Activated CD4-positive, alpha-beta T cell treated with anti-CD3 and anti-CD28 coated beads, Interleukin-2, amount 50 U/mL, for 1 hour (primary cell): ENCODE measurements around the gene RARB.

Experiments
- DNase-seq: peaks from one replicate; pipeline ENCODE4 v3.0.0-alpha.2; 2020

The RARB gene

DNA sequence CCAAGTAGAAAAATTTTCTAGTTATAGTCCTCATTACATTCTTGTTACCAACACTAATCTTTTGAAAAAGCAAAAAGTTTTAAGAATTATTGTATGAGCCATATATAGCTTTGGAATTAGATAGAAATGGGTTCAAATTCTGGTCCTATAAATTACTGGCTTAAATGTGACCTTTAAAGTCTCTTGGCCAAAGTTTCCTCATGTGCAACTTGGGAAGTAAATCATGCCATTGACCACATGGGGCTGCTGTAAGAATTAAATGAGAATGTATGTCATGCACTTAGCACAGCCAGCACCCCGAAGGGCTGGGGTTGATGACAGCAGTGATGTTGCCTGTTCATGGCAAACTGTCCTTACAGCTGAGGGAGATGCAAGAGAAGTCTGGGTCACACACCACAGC lies 128.4 kb downstream of the RARB start:
- no peak for DNase-seq

DNA sequence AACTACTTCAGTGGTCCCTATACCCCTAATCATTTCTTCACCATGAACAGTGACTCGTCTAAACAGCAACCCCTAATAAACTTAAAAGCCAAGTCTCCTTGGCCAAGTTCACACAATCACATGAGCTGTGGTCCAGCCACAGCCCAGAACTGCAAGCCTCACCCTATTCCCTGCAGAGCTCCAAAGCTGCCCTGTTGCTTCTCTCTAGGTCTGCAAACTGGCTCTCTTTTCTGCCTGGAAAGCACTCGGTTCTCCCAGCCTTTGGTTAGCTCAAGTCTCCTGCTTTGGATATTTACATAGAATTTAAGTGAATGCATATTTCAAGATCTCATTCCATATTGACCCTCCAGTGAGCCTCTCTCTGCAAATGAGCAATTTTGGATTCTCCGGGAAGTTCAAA lies 129.6 kb downstream of the RARB start:
- no peak for DNase-seq

DNA sequence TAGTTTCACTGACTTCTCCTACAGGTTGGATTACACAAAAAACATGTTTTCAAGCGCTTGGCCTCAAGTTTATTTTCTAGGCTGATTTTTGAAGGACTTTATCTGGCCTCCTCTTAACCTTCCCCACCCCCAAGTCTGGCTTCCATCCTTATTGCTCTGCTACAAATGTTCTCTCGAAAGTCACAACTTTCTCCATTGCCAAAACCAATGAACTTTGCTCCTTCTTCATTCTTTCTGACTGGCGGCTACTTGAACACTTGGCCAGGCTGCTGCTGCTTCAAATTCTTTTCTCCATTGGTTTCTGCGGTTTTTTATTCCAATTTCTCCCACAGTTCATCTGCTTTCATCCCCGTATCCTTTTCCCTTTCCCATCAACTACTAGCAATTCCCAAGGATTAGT lies 130.1 kb downstream of the RARB start:
- DNase-seq, result no peak

DNA sequence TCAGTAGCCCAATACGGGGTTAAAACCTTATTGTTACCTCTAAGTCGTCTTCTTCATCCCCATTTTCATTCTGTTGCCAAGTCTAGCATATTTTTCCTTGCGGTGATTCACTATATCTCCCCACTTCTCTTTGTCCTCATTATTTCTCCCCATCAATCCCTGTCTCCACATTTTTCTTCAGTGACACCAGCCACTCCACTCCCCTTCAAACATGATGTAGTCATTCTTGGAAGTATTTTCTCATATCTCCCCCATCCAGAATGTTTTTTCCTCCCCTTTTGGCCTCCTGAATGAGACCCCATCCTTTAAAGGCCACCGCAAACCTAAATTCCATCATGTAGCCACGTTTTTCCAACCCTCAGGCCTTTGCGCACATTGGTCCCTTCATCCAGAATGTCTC lies 130.7 kb downstream of the RARB start:
- DNase-seq, result no peak

DNA sequence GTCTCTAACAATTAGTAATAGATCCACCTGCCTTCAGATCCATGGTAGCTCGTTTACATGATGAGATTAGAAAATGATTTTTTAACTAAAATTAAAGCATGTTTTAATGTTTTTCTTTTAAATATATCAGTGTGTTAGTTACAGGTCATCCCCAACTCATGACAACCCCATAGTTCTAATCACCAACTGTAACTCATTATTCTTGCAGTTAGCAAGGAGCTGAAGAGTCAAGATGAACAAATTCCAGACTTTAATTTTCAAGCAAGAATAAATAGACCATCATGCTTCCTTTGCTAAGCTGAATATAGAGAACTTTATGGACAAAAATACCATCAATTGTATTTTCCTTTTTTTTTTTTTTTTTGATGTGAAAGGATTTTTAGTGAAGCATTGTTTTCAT lies 135.5 kb downstream of the RARB start:
- DNase-seq, result no peak

DNA sequence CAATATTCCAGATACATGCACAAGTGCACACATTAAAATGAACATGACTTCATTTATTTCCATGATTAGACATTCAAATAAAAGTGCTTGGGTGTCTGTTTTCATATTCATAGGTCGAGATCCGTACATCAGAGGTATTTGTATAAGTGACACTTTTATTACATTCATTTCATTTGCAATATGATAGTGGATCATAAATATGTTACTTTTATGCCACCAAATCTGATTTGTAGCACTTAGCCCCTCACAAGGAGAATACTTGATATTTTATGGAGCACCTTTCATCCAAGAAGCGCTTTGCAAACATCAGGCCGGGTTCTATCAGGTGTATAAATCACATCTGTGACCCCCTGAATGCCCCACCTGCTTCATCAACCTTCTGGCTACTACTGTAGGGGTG lies 136.0 kb downstream of the RARB start:
- DNase-seq, result no peak

DNA sequence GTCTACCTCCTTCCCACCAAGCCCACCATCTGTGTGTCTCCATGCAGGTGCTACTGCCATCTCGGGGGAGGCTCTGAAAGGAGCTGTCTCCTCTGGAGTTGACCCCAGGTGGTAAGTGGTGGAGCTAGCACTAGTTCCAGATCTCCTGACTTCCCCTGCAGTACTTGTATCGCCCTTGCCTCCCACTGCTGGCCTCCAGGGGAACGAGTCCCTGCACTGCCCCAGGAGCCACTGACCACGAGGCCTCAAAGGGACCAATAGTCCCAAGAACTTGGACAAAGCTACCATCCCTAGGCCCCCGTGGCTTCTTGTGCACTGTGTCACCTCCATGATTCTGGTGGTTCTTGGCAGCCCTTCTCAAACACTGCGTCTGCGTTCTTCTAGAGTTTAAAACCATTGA lies 137.7 kb downstream of the RARB start:
- DNase-seq, result no peak

DNA sequence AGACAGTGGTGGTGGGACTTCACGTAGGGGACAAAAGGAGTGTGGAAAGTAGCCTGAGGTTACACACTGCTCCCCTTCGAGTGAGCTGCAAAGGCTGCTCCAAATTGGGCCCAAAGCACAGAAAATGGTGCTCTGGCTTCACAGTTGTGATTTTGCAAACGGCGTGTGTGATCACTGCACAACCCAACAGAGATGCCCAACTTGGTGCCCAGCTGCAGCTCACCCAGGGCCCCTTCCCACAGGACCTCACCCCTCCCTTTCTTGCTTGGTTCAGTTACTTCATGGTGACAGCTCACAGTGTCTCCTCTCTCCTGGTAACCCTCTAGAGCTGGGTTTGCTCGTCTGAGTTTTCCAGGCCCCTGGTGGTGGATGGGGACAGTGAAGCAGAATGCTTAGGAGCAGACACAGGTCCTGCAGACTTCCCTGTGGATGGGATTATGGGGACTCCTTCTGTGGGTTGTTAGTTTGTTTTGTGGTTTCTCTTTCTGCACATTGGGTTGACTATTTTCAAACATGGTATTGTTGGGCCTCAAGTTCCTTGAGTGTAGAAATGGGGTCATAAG lies 138.4 kb downstream of the RARB start:
- no peak for DNase-seq

DNA sequence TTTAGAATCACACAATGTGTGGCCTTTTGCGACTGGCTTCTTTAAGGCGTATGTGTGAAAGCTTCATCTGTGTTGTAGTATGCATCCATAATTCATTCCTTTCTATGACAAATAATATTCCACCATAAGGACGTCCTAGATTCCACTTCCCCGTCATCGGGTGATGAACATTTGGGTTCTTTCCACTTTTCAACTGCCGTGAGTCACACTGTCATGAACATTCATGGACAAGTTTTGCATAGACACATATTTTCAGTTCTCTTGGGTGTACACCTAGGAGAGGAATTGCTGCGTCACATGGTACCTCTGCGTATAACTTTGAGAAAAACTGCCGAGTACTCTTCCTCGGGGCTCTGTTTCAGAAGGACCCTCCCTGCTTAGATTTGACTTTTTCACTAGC lies 139.3 kb downstream of the RARB start:
- DNase-seq, result no peak

DNA sequence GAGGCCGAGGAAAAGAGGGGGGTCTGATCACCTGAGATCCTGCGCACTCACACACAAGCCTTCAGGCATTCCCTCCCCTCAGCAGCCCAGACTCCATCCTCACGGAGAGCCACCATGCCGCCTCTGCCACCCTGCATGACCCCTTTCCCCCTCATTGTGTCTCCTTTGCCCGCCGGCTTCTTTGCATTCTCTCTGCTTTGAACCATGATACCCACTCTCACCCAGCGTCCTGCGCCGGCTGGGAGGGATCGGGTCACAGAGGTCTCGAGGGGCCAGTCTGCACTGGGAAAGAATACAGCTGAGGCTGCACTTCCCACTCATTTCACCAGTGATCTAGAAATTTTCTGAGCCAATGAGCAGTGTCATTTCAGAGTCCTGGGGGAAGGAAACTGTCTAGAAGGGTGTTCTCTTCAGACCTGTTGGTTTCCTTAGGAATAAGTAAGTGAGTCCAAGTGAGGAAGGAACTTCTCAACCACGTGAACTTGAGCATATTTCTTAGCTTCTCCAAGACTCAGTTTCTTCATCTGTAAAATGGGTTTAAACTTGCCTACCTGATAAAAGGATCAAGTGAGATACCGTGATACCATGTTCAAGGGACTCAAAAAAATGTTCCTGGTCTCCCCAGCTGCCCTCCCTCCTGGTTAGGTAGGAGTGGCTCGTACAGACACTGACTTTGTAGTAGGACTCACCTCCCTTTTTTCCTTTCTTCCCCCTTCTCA lies 139.9 kb downstream of the RARB start:
- DNase-seq, result no peak

DNA sequence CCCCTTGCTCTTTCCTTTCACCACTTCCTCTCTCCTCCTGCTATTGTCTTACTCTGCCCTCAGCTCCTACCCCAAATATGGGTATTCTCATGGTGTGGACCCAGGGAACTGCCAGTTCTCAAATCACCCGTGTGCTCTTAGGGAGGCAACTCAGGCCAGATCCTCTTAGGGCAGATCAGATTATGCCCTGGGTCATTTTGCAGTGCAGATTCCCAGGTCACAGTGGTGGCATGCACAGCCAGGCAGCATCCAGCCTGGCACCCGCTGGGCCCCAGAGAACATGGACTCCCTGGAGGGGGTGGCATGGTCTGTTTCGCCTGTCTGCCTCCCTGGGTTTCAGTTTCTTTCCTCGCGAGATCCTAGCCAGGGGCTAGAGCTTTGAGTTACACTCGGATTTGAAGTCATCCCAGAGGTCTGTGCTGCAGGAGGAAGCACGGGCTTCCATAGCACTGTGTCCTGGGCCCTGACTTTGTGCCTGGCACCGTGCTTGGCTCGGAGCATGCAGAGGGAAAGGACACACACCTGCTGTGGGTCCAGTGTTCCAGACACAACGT lies 140.5 kb downstream of the RARB start:
- DNase-seq, result no peak

DNA sequence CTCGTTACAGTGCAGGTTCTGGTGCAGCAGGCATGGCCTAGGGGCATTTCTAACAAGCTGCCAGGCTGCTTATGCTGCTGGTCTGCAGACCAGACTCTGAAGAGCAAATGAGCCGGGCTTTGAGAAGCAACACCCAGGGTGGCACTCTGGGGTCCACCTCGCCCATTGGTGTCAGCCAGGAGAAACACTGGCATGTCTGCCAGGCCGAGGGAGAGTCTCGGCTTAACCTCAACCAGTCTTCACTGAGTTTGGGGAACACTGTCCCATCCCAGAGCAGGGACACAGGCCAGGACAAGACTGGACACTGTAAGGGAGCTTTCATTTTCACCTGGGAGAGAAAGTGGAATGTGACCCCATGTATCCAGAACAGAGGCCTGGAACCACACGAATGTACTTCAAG lies 143.2 kb downstream of the RARB start:
- DNase-seq, result no peak

DNA sequence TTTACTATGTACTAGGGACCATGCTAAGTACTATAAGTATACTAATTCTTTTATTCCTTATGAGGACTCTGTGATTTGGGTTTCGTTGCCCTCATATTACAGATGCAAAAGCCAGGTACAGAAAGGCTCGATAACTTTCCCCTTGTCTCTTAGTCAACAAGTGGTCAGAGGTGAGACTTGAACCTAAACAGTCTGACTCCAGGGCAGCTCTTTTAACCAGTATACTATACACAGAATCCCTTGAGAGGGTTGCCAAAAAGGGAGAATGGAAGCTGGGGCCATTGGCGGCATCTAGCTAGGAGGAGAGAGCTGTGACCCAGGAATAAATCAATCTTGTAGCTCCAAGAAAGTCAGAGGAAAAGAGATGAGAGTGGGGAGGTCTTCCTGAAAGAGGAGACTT lies 144.3 kb downstream of the RARB start:
- DNase-seq, result no peak

DNA sequence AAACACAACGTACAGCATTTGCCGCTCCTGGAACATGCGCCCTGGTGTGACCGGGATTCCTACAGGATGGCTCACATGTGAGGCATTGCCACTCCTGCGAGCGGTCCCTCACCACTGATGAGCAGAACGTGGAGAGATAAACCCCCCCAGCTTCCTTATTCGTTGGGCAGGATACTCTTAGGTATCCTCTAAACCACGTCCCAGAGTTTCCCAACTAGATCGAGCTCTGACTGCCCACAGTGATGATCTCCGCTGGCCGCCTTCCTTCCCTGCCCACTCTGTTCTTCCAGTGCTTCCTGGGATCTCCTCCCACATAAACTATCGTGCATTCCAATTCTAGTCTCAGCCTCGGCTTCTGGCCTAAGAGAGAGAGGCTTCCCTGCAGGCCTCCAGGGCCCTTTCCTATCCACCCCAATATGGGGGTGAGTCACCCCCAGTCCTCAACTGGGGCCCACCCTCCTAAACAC lies 144.9 kb downstream of the RARB start:
- no peak for DNase-seq

DNA sequence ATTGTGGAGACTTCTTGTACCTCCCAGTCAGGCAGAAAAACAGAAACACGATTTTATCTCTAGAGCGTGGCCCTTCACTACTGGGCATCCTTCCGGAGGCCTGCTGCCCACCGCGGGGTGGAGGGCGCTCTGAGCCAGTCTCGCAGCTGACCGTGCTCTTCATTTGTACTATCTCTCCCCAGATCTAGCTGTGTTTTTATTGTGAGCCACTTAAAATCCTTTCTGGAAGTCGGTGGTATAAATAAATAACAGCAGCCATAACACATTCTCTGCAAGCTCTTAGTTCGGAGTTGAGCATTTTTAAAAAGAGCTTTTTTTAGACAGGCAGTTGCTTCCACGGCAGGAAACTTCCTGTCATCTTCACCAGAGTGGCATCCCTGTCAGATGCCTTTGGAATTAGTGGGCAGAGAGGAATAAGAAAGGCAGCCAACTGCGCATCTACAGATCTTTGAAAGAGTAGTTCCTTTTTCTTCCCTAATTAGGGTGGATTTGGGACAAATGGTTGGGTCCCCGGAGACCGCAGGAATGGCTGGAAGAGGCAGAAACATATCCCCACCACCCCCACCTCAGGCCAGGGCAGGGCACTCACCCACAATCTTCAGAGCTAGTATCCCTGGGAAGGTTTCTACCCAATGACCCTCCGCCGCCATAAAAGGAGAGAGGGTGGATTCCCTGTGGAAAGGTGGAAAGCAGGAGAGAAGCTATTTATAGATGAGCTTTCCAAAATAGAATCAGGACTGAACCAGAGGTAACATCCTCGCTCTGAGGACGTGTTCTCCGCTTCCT lies 145.5 kb downstream of the RARB start:
- no peak for DNase-seq

DNA sequence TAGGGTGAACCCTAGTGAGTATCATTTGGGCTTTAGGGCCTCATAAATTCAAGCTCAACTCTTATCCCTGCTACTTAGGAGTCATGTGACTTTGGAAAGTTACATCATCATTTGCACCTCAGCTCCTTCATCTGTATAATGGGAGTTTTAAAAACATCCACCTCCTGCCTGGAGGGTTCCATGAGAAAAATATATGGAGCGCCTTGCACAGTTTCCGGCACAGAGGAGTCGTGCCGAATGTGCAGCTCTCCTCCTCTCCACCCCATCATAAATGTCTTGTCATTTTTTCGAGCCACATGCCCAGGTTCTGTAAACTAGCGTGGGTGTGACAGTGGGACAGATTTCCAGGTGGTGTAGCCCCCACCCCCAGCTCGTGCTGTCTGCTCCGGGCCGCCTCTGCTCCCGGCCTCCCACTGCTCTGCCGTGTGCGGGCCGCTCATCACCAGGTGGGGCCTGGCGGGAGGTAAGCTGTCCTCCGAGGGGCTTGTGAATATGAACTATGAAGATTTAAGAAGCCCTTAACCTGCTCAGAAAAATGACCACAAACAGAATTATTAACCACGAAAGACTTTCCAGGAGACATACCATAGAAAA lies 146.2 kb downstream of the RARB start:
- DNase-seq, result no peak

DNA sequence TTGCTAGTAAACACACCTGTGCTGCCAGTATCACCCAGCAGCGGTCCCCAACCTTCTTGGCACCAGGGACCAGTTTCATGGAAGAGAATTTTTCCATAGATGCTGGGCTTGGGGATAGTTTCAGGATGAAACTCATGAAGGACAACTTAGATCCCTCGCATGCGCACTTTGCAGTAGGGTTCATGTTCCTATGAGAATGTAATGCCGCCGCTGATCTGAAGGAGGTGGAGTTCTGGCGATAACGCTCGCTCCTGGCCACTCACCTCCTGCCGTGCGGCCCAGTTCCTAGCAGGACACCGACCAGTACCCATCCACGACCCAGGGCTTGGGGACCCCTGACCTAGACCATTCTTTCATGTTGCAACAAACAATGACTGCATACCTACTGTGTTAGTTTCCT lies 146.9 kb downstream of the RARB start:
- DNase-seq, result no peak

DNA sequence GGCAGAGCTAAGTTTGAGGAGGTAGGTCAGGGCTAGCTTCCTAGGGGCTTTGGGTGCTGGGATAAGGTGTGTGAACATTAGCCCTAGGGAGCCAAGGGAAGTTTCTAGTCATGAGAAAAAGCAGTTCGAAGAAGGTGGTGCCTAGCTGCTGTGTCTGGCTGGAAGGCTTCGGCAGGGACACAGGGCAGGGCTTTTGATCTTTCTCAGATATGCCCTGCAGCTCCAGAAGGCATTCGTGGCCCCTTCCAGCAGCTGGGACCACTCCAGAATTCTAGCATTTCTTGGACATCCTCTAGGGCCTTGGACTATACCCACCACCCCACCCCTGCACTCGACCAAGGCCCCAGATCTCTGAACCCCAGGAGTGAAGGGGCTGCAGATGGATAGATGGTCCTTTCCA lies 148.1 kb downstream of the RARB start:
- DNase-seq, result no peak

DNA sequence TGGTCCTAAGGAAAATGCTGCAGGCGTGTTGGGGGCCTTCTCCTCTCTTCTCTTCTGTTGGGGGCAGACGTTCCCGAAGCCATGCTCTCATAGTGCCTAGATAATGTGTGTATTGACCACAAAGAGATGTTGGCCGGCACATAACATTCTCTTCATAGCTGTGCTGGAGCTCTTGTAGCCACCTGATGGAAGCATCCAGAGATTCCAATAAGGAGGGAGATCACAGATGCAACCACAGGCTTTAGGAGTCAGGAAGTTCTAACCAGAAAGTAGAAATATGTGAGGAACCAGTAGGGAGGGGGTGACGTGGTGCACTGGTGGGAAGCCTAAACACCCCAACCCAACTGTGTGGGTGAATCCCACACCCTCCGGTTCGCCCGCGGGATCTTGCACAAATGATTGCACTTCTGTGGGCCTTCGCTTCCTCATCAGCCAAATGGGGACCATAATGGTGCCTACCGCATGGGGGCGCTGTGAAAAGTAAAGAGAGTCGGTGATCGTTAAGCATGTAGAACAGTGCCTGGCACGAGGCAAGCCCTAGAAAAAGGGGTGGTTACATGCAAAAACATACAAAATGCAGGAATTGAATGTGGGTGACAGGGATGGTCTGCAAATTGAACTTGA lies 148.9 kb downstream of the RARB start:
- DNase-seq, result no peak

DNA sequence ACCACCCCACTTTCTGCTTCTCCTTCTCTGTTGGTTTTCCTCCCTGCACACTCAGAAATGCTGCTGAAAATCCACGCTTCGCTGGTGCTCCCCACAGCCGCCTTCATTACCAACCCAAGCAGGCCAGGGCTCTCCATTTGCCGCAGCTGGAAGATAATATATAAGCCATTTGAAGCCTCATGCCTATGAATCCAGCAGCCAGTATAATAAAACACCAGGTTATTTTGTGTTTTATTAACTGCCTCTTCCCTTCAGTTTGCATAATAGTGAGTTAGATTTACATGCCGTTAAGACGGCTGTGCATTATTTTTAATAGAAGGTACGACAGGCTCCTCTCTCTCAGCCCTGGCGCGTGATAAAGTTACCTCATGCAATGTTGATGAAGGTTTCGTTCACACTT lies 150.0 kb downstream of the RARB start:
- no peak for DNase-seq

DNA sequence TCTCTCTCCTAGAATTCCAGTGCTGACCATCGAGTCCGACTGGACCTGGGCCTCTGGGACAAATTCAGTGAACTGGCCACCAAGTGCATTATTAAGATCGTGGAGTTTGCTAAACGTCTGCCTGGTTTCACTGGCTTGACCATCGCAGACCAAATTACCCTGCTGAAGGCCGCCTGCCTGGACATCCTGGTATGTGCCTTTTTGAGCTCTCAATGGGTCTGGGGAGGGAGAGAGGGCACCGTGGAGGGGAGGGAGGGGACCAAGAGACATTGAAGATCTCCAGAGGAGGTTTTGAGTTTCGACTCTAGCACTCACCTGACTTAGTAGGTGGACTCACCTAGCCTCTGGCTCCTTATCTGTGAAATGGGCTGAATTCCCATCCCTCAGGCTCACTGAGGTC lies 152.5 kb downstream of the RARB start:
- DNase-seq, result no peak

DNA sequence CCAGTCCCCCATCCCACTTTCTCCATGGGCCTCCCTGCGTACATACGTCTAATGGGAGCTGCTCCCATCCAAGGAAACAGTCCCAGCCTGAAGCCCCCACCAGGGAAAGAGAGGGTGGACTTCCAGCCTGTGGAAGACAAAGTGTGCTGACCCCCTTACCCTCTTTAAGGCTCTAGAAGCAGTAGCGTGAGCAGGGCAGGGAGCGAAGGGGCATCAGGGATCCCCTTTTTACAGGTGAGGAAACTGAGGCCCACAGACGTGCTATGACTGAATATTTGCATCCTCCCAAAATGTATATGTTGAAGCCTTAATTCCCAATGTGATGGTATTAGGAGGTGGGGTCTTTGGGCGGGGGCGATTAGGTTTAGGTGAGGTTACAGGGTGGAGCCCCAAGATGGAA lies 153.3 kb downstream of the RARB start:
- DNase-seq, result no peak

DNA sequence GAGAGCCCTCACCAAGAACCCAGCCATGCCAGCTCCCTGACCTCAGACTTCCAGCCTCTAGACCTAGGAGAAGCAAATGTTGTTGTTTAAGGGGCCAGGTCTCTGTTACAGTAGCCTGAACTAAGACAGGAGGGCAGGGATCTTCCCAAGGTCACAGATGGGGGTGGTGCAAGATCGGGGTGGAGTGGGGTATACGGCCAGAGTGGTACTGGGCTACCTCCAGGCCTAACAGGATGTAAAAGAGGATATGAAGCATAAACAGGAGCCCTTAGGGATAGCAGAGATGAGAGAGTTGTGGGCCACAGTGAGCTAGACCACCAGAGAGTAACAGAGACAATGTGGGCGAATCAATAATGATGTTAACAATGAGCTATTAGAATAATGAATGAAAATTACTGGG lies 153.8 kb downstream of the RARB start:
- no peak for DNase-seq
